Embryonic facial prominence (tissue), 1 donor: Measurements from ENCODE around the gene CDKL5.

Experiments used
- DNase-seq: peaks from one replicate; pipeline ENCODE4 v3.0.0-alpha.2; 2016; ENCODE audit errors: extremely low spot score

CDKL5 gene

GRCh38 chrX:18643853-18644252, 218.4 kb downstream of the CDKL5 start:
- DNase-seq, result no peak

GRCh38 chrX:18647621-18648020, 222.2 kb downstream of the CDKL5 start:
- DNase-seq, result no peak

- no peak for DNase-seq
Observed at GRCh38 chrX:18649498-18649951, 224.1 kb downstream of the CDKL5 start.

- DNase-seq, result no peak
Observed at GRCh38 chrX:18650662-18651061, 225.3 kb downstream of the CDKL5 start.

- no peak for DNase-seq
Observed at GRCh38 chrX:18652636-18653035, 227.2 kb downstream of the CDKL5 start.

GRCh38 chrX:18654875-18655836, 229.7 kb downstream of the CDKL5 start:
- DNase-seq, result no peak

- DNase-seq, result no peak
Observed at GRCh38 chrX:18661273-18661672, 235.9 kb downstream of the CDKL5 start.

GRCh38 chrX:18664947-18665346, 239.5 kb downstream of the CDKL5 start:
- no peak for DNase-seq

GRCh38 chrX:18666614-18667013, 241.2 kb downstream of the CDKL5 start:
- no peak for DNase-seq

GRCh38 chrX:18668071-18668835, 242.8 kb downstream of the CDKL5 start:
- no peak for DNase-seq

GRCh38 chrX:18672008-18672407, 246.6 kb downstream of the CDKL5 start, which contains the start of gene RS1:
Gene RS1 (minus strand): TSS chrX:18672108. CDS start chrX:18672068, 40 bp downstream.
- DNase-seq, result no peak

- DNase-seq, result no peak
Observed at GRCh38 chrX:18674417-18674787, 249.0 kb downstream of the CDKL5 start.

GRCh38 chrX:18674788-18675735, 249.7 kb downstream of the CDKL5 start:
- peak; percentile 53 for DNase-seq

- no peak for DNase-seq
Observed at GRCh38 chrX:18676050-18676449, 250.6 kb downstream of the CDKL5 start.

- DNase-seq, result no peak
Observed at GRCh38 chrX:18676470-18676869, 251.1 kb downstream of the CDKL5 start.

- DNase-seq, result no peak
Observed at GRCh38 chrX:18677161-18677869, 251.9 kb downstream of the CDKL5 start.

GRCh38 chrX:18681996-18682395, 256.6 kb downstream of the CDKL5 start:
- DNase-seq, result no peak

GRCh38 chrX:18682979-18683387, 257.6 kb downstream of the CDKL5 start:
- no peak for DNase-seq

- no peak for DNase-seq
Observed at GRCh38 chrX:18687856-18688495, 262.6 kb downstream of the CDKL5 start.

- no peak for DNase-seq
Observed at GRCh38 chrX:18691431-18691830, 266.0 kb downstream of the CDKL5 start.
